SKM-1 (cell line): ENCODE data around the gene RAB32.
A peak's percentile ranks its signal among the peaks of the same experiment; 100 is the strongest.

Source experiments
- DNase-seq: peaks from one replicate; lab custom pipeline; 2025; ENCODE audit not compliant: unreplicated experiment; lab: John Stamatoyannopoulos, UW

The RAB32 gene

GRCh38 chr6:146581968-146582367, 38.3 kb downstream of the RAB32 start:
- DNase-seq, result no peak

- DNase-seq, result no peak
Observed at GRCh38 chr6:146582857-146583256, 39.2 kb downstream of the RAB32 start.

DNA sequence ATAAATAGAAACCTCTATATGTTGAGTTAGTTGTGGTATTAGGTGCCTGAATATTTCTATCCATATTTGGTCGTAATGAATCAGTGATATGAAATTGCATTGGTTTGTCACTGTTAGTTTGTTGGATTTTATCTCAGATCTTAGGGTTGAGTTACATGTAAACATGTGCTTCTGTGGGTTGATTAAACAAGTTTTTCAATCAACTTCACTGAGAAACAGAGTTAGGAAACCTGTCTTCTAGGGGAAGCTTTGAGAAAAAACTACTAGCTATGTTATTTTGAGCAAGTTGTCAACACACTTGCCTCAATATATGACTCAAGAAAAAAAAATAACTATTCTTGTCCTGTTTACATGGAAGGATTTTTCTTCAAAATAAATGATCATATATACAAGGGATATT, 40.3 kb downstream of the RAB32 start:
- no peak for DNase-seq

- peak; percentile 29 for DNase-seq
Observed at GRCh38 chr6:146587459-146587858, 43.8 kb downstream of the RAB32 start.

DNA sequence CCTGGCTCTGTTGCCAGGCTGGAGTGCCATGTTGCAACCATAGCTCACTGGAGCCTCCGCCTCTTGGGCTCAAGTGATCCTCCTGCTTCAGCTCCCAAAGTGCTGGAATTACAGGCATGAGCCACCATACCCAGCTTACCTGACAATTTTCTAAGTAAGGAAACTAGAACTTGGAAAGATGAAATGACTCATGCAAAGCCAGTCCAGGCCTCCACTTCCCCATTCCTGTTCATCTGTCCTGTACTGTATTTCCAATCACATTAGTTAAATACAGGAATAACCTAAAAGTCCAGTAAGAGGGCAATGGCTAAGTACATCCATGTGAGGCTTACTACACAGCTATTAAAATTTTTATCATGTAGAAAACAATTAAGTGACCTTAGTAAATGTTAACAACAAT, 46.9 kb downstream of the RAB32 start:
- DNase-seq, result no peak

DNA sequence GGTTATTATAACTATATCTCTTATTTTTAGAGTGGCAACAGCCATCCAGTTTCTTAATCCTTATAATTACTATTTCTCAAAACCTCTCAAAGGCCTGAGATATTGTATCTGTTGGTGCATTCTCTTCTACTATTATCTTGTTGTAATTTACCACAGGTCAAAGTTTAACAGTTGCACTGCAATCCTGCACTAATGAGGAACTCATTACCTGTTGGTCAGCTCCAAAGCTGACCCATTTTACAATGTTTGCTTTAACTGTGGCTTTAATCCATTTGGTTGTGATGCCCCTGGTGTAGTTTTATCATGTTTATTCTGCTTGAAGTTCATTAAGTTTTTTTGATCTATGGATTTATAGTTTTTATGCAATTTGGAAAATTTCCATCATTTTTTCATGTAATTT, 48.8 kb downstream of the RAB32 start:
- no peak for DNase-seq

DNA sequence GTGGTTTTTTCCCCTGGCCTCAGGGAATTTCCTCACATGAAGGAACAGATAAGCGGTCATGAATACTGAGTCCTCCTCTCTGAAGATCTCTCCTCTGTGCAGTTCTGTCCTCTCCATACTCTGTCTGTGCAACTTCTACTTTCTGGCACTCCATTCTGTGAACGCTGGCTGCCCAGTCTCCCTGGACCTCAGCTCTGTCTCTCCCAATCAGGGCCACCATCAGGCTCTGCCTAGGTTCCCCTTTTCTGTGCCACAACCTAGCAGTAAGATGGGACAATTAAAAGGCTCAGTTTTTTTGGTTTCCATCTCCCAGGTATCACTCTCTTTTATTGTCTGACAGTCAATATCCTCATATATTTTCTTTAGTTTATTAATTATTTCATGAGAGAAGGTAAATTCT, 50.4 kb downstream of the RAB32 start:
- DNase-seq, result peak; percentile 53

DNA sequence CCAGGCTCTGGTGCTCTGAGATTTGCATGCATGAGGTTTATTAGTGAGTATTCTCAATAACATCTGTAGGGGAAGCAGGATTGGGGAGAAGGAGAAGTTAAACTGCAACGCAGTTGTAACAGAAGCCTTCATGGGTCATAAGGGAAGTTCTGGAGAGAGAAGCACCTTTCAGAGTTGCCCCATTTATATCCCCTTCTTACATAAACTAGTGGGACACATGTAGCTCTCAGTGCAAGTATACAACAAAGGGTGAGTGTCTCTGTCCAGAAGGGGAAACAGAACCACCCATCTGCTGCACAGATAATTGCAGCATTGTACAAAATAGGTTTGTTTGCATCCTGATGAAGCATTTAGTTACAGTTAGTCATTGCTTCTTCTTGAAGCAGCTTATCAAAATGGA, 50.9 kb downstream of the RAB32 start:
- DNase-seq, result peak; percentile 69

- DNase-seq, result peak; percentile 72
Observed at GRCh38 chr6:146595972-146596731, 52.5 kb downstream of the RAB32 start.

- DNase-seq, result peak; percentile 51
Observed at GRCh38 chr6:146598772-146599405, 55.3 kb downstream of the RAB32 start, which contains the start of gene ADGB. Gene ADGB (plus strand): TSS chr6:146598972. CDS start chr6:146599041, 69 bp downstream.

DNA sequence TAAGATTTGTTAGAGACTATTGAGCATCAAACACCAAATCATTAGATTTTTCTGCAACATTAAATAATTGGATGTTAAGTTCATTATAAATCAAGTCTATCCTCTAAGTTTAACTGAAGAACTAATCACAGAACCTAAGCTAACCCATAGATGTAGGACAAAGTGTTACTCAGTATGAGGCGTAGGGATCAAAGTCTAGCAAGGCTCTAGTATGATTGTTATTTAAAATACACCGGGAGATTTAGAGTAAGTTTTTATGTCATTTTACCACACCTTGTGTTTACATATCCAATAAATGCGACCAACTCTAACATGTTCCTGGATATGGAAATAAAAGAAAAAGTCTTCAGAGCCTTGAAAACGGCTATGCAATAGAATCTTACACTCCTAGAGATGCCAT, 57.7 kb downstream of the RAB32 start:
- no peak for DNase-seq

DNA sequence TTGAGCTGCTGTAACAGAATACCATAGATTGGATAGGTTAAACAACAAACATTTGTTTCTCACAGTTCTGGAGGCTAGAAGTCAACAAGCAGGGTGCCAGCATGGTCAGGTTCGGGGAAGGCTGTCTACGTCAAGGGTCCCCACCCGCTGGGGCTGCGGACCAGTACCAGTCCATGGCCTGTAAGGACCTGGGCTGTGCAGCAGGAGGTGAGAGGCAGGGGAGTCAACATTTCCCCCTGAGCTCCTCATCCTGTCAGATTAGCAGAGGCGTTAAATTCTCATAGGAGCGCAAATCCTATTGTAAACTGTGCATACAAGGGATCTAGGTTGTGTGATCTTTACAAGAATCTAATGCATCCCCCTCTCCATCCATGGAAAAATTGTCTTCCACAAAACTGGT, 58.9 kb downstream of the RAB32 start:
- no peak for DNase-seq
